ENCODE data around the gene DHCR24. TPM values are rescaled to one million over a fixed set of nuclear protein-coding genes. Genes with fewer than 3 reads are reported as not detected.

DHCR24 gene
- total RNA-seq, 1 experiment from 2014 or later, result 337 TPM

- no peak for TF ChIP-seq ERG (CRISPR knock-in tag; IDR thresholded peaks at IDR 0.05)
- no peak for TF ChIP-seq ZNF138 (CRISPR knock-in tag; conservative IDR thresholded peaks at IDR 0.05)
- no peak for TF ChIP-seq PRDM15 (CRISPR knock-in tag; IDR thresholded peaks at IDR 0.05)
Observed at GRCh38 chr1:54866801-54867716, 19.9 kb downstream of the DHCR24 start (continued).

GRCh38 chr1:54865238-54866073 lies 21.5 kb downstream of the DHCR24 start:
- Mint-ChIP-seq H3K9me3 (no peaks in the 10 kb centered on the region), H3K27ac (no peak overlapping the region), H3K27me3 (ENCODE audit: low read depth) (no peaks in the 10 kb centered on the region), H3K4me3 (no peak overlapping the region), H3K4me1 (no peaks in the 10 kb centered on the region), H3K36me3 (peaks cover 83% of the 10 kb centered on the region)
- CTCF ChIA-PET, result interaction anchor here (0.6 to 1.4 kb wide), 2 partner anchors 157 to 339 kb away, joined by 4 read pairs; no protein-coding TSS in a partner anchor
- POLR2A ChIA-PET, result no interaction called here
- no peak for ATAC-seq
- no peak for DNase-seq (ENCODE audit: low spot score)
- TF ChIP-seq FOXJ3 (CRISPR knock-in tag; IDR thresholded peaks at IDR 0.05; ENCODE audit: borderline replicate concordance) (no peak), NR1H2 (CRISPR knock-in tag; IDR thresholded peaks at IDR 0.05) (no peak), GABPB1 (CRISPR knock-in tag; IDR thresholded peaks at IDR 0.05) (peak; percentile 75), FOXP4 (CRISPR knock-in tag; IDR thresholded peaks at IDR 0.05) (no peak), ZSCAN18 (CRISPR knock-in tag; IDR thresholded peaks at IDR 0.05) (no peak), ZNF532 (CRISPR knock-in tag; IDR thresholded peaks at IDR 0.05; ENCODE audit: borderline replicate concordance) (no peak)
